ENCODE data around the gene SLC7A6. TPM values are rescaled to one million over a fixed set of nuclear protein-coding genes. Genes with fewer than 3 reads are reported as not detected.

The SLC7A6 gene
- total RNA-seq, 1 experiment from 2014 or later = 83.2 TPM

DNA sequence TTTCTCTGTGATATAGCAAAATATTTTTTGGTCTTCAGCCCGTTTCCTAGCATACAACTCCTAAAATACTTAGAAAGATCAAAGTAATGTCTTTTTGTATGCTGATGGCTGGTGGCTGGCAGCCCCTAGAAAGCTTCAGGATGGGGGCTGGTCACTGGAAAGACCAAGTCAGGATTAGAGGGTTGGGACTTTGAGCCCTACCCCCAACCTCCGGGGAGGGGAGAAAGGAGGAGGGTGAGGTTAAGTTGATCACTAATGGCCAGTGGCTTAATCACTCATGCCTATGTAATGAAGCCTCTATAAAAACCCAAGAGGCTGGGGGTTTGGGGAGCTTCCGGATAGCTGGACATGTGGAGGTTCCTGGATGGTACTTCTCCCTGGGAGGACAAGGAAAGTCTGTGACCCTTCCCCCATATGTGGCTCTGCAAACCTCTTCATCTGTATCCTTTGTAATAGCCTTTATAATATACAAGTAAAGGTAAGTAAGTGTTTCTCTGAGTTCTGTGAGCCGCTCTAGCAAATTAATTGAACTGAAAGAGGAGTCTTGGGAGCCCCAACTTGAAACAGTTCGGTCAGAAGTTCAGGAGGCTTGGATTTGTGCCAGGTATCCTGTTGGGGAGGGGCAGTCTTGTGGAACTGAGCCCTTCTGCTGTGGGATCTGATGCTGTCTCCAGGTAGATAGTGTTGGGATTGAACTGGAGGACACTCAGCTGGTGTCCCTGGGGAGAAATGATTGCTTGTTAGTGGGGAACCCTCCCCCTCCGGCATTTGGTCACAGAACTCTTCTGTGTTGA, 3.5 kb downstream of the SLC7A6 start:
- Histone ChIP-seq H4K20me1 (ENCODE audit: insufficient read depth, low read depth, low read length) (peaks cover 15% of the 10 kb centered on the region; the same call in 1 of the 2 replicates), H3K79me2 (ENCODE audit: low read length) (peaks cover 87% of the 10 kb centered on the region), H3K27ac (ENCODE audit: low read length) (peak overlapping the region; percentile 55), H3K4me1 (ENCODE audit: low read length) (peaks cover 66% of the 10 kb centered on the region), H3K9ac (ENCODE audit: low read length) (no peak overlapping the region), H2AFZ (ENCODE audit: low read length) (no peak overlapping the region), H3K4me2 (ENCODE audit: low read depth, low read length, poor library complexity, severe bottlenecking) (peak overlapping the region; percentile 20), H3K4me3 (ENCODE audit: low read length) (no peak overlapping the region), H3K9me3 (ENCODE audit: low read length) (no peaks in the 10 kb centered on the region), H3K27me3 (ENCODE audit: low read length) (no peaks in the 10 kb centered on the region), H3K36me3 (ENCODE audit: insufficient read depth, low read length) (peaks cover 15% of the 10 kb centered on the region; the same call in 1 of the 2 replicates), H3K9me2 (replicated peaks; ENCODE audit: insufficient read depth, low read length) (no peaks in the 10 kb centered on the region)
- no peak for DNase-seq

DNA sequence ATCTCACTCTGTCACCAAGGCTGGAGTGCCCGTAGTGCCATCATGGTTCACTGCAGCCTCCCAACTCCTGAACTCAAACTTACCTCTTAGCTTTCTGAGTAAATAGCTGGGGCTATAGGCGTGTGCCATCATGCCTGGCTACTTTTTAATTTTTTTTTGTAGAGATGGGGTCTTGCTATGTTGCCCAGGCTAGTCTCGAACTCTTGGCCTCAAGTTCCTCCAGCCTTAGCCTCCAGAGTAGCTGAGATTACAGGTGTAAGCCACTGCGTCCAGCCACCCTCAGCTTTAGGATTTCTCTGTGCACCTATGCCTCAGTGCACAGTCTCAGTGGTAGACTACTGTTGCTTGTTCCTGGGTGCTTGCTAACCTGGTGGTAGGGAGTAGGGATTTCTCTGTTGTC, 5.5 kb downstream of the SLC7A6 start:
- H3K9me2 ChIP-seq (replicated peaks; ENCODE audit: insufficient read depth, low read length) = no peaks in the 10 kb centered on the region
- peaks cover 18% of the 10 kb centered on the region; the same call in 1 of the 2 replicates for H4K20me1 ChIP-seq (ENCODE audit: insufficient read depth, low read depth, low read length)
- peak overlapping the region; percentile 39 for H3K27ac ChIP-seq (ENCODE audit: low read length)
- no peak overlapping the region for H3K9ac ChIP-seq (ENCODE audit: low read length)
- no peak for DNase-seq
- peaks cover 77% of the 10 kb centered on the region for H3K4me1 ChIP-seq (ENCODE audit: low read length)
- no peaks in the 10 kb centered on the region for H3K9me3 ChIP-seq (ENCODE audit: low read length)
- H3K36me3 ChIP-seq (ENCODE audit: insufficient read depth, low read length) = peaks cover 21% of the 10 kb centered on the region
- H3K27me3 ChIP-seq (ENCODE audit: low read length) = no peaks in the 10 kb centered on the region
- no peak overlapping the region for H3K4me3 ChIP-seq (ENCODE audit: low read length)
- H3K79me2 ChIP-seq (ENCODE audit: low read length) = peaks cover 95% of the 10 kb centered on the region
- no peak overlapping the region for H3K4me2 ChIP-seq (ENCODE audit: low read depth, low read length, poor library complexity, severe bottlenecking)
- H2AFZ ChIP-seq (ENCODE audit: low read length) = no peak overlapping the region

- Histone ChIP-seq H3K27ac (ENCODE audit: low read length) (peak overlapping the region; percentile 39), H3K9me2 (replicated peaks; ENCODE audit: insufficient read depth, low read length) (no peaks in the 10 kb centered on the region), H3K9me3 (ENCODE audit: low read length) (no peaks in the 10 kb centered on the region), H3K27me3 (ENCODE audit: low read length) (no peaks in the 10 kb centered on the region), H3K4me3 (ENCODE audit: low read length) (no peak overlapping the region), H3K36me3 (ENCODE audit: insufficient read depth, low read length) (peaks cover 24% of the 10 kb centered on the region), H3K4me1 (ENCODE audit: low read length) (peaks cover 82% of the 10 kb centered on the region), H2AFZ (ENCODE audit: low read length) (no peak overlapping the region), H3K79me2 (ENCODE audit: low read length) (peaks cover 93% of the 10 kb centered on the region), H3K9ac (ENCODE audit: low read length) (no peak overlapping the region), H4K20me1 (ENCODE audit: insufficient read depth, low read depth, low read length) (peaks cover 22% of the 10 kb centered on the region; the same call in 1 of the 2 replicates), H3K4me2 (ENCODE audit: low read depth, low read length, poor library complexity, severe bottlenecking) (no peak overlapping the region)
- no peak for DNase-seq
These were observed 6.0 kb downstream of the SLC7A6 start for GRCh38 chr16:68270353-68270752.

- H3K79me2 ChIP-seq (ENCODE audit: low read length) = peaks cover 87% of the 10 kb centered on the region
- no peak overlapping the region; the same call in 1 of the 2 replicates for H3K4me3 ChIP-seq (ENCODE audit: low read length)
- peak overlapping the region; percentile 40 for H3K4me2 ChIP-seq (ENCODE audit: low read depth, low read length, poor library complexity, severe bottlenecking)
- peak overlapping the region; percentile 79 for H3K27ac ChIP-seq (ENCODE audit: low read length)
- H4K20me1 ChIP-seq (ENCODE audit: insufficient read depth, low read depth, low read length) = peaks cover 22% of the 10 kb centered on the region; the same call in 1 of the 2 replicates
- no peak for DNase-seq
- H3K9ac ChIP-seq (ENCODE audit: low read length) = peak overlapping the region; percentile 34
- H3K36me3 ChIP-seq (ENCODE audit: insufficient read depth, low read length) = peaks cover 35% of the 10 kb centered on the region
- H3K9me3 ChIP-seq (ENCODE audit: low read length) = no peaks in the 10 kb centered on the region
- no peaks in the 10 kb centered on the region for H3K9me2 ChIP-seq (replicated peaks; ENCODE audit: insufficient read depth, low read length)
- peaks cover 72% of the 10 kb centered on the region for H3K4me1 ChIP-seq (ENCODE audit: low read length)
- H3K27me3 ChIP-seq (ENCODE audit: low read length) = no peaks in the 10 kb centered on the region
- H2AFZ ChIP-seq (ENCODE audit: low read length) = no peak overlapping the region
These were observed 8.3 kb downstream of the SLC7A6 start for GRCh38 chr16:68272507-68273209.

- peaks cover 27% of the 10 kb centered on the region for H3K36me3 ChIP-seq (ENCODE audit: insufficient read depth, low read length)
- no peak for DNase-seq
- H3K9ac ChIP-seq (ENCODE audit: low read length) = peak overlapping the region; percentile 34; the same call in 1 of the 2 replicates
- H3K9me3 ChIP-seq (ENCODE audit: low read length) = no peaks in the 10 kb centered on the region
- H3K79me2 ChIP-seq (ENCODE audit: low read length) = peaks cover 79% of the 10 kb centered on the region
- H2AFZ ChIP-seq (ENCODE audit: low read length) = no peak overlapping the region
- H3K4me3 ChIP-seq (ENCODE audit: low read length) = no peak overlapping the region
- no peak overlapping the region for H3K4me2 ChIP-seq (ENCODE audit: low read depth, low read length, poor library complexity, severe bottlenecking)
- no peaks in the 10 kb centered on the region for H3K9me2 ChIP-seq (replicated peaks; ENCODE audit: insufficient read depth, low read length)
- peaks cover 64% of the 10 kb centered on the region for H3K4me1 ChIP-seq (ENCODE audit: low read length)
- 0 out of 2 replicates have a peak, but pooled peaks cover 17% of the 10 kb centered on the region for H4K20me1 ChIP-seq (ENCODE audit: insufficient read depth, low read depth, low read length)
- no peaks in the 10 kb centered on the region for H3K27me3 ChIP-seq (ENCODE audit: low read length)
- peak overlapping the region; percentile 79 for H3K27ac ChIP-seq (ENCODE audit: low read length)
These were observed 9.1 kb downstream of the SLC7A6 start for GRCh38 chr16:68273459-68273858.

GRCh38 chr16:68273896-68274295, 9.6 kb downstream of the SLC7A6 start:
- peaks cover 27% of the 10 kb centered on the region for H3K36me3 ChIP-seq (ENCODE audit: insufficient read depth, low read length)
- H2AFZ ChIP-seq (ENCODE audit: low read length) = no peak overlapping the region
- H3K9me3 ChIP-seq (ENCODE audit: low read length) = no peaks in the 10 kb centered on the region
- H3K27me3 ChIP-seq (ENCODE audit: low read length) = no peaks in the 10 kb centered on the region
- no peak overlapping the region for H3K4me3 ChIP-seq (ENCODE audit: low read length)
- H3K79me2 ChIP-seq (ENCODE audit: low read length) = peaks cover 74% of the 10 kb centered on the region
- H3K9me2 ChIP-seq (replicated peaks; ENCODE audit: insufficient read depth, low read length) = no peaks in the 10 kb centered on the region
- peak overlapping the region; percentile 90 for H3K27ac ChIP-seq (ENCODE audit: low read length)
- H3K9ac ChIP-seq (ENCODE audit: low read length) = no peak overlapping the region
- H3K4me2 ChIP-seq (ENCODE audit: low read depth, low read length, poor library complexity, severe bottlenecking) = no peak overlapping the region
- H4K20me1 ChIP-seq (ENCODE audit: insufficient read depth, low read depth, low read length) = 0 out of 2 replicates have a peak, but pooled peaks cover 17% of the 10 kb centered on the region
- peaks cover 60% of the 10 kb centered on the region for H3K4me1 ChIP-seq (ENCODE audit: low read length)
- no peak for DNase-seq

GRCh38 chr16:68274441-68274840, 10.1 kb downstream of the SLC7A6 start:
- Histone ChIP-seq H3K4me2 (ENCODE audit: low read depth, low read length, poor library complexity, severe bottlenecking) (peak overlapping the region; percentile 81), H3K27ac (ENCODE audit: low read length) (peak overlapping the region; percentile 90), H2AFZ (ENCODE audit: low read length) (no peak overlapping the region), H3K79me2 (ENCODE audit: low read length) (peaks cover 74% of the 10 kb centered on the region), H3K36me3 (ENCODE audit: insufficient read depth, low read length) (peaks cover 24% of the 10 kb centered on the region), H3K27me3 (ENCODE audit: low read length) (no peaks in the 10 kb centered on the region), H3K4me3 (ENCODE audit: low read length) (no peak overlapping the region), H3K9ac (ENCODE audit: low read length) (peak overlapping the region; percentile 6; the same call in 1 of the 2 replicates), H3K9me3 (ENCODE audit: low read length) (no peaks in the 10 kb centered on the region), H4K20me1 (ENCODE audit: insufficient read depth, low read depth, low read length) (0 out of 2 replicates have a peak, but pooled peaks cover 14% of the 10 kb centered on the region), H3K9me2 (replicated peaks; ENCODE audit: insufficient read depth, low read length) (no peaks in the 10 kb centered on the region), H3K4me1 (ENCODE audit: low read length) (peaks cover 59% of the 10 kb centered on the region)
- DNase-seq = no peak

DNA sequence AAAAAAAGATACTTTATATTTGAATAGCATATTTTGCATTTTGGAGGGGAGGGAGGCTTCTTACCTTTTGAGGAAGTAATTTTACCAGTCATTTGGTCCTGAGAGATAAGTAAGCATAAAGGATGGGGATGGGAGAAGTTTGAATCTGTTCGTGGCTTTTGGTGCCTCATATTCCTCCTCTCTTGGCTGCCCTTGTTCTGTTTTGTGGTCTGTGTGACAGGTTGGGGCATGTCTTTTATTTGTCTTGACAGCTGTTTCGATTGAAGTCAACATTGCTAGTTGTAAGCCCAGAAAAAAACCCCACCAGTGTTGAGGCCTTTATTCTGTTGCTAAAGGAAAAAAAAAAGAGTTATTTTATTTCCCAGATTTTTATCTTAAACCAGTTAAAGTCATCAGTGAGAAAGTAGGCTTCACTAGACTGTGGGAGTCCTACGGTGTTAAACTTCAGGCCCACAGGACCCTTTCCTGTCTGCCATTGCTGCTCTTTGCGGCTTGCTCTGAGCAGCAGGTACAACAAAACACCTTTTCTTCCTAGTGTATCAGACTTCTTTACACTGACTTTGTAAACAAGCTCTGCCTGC, 11.4 kb downstream of the SLC7A6 start:
- Histone ChIP-seq H3K79me2 (ENCODE audit: low read length) (peaks cover 72% of the 10 kb centered on the region), H3K9me2 (replicated peaks; ENCODE audit: insufficient read depth, low read length) (no peaks in the 10 kb centered on the region), H2AFZ (ENCODE audit: low read length) (no peak overlapping the region), H3K27ac (ENCODE audit: low read length) (peak overlapping the region; percentile 90), H3K4me3 (ENCODE audit: low read length) (peak overlapping the region; percentile 43), H3K4me2 (ENCODE audit: low read depth, low read length, poor library complexity, severe bottlenecking) (peak overlapping the region; percentile 81), H3K36me3 (ENCODE audit: insufficient read depth, low read length) (peaks cover 19% of the 10 kb centered on the region), H3K4me1 (ENCODE audit: low read length) (peaks cover 65% of the 10 kb centered on the region), H3K9ac (ENCODE audit: low read length) (peak overlapping the region; percentile 56), H4K20me1 (ENCODE audit: insufficient read depth, low read depth, low read length) (0 out of 2 replicates have a peak, but pooled peaks cover 7% of the 10 kb centered on the region), H3K9me3 (ENCODE audit: low read length) (no peaks in the 10 kb centered on the region), H3K27me3 (ENCODE audit: low read length) (no peaks in the 10 kb centered on the region)
- peak; percentile 91 for DNase-seq

Measured in Karpas-422 (cell line).